SK-N-MC (cell line): ENCODE measurements around the gene WTIP.
"Not testable (repeated sequence)": the region's sequence is repeated elsewhere in the genome, so short reads cannot be mapped to it uniquely, and the experiment has no call there.

Source experiments
- DNase-seq: peaks from one replicate; pipeline ENCODE4 v3.0.0-alpha.2; 2011; ENCODE audit warnings: low read depth, low spot score
- H3K27ac ChIP-seq: fragments of 200-600 bp; sonication (generic); 2 replicates; pipeline ENCODE4 v1.5.1; 2016; ENCODE audit warnings: mixed run types
- H3K36me3 ChIP-seq: fragments of 200-600 bp; sonication (generic); 2 replicates; pipeline ENCODE4 v1.6.1; 2017; ENCODE audit warnings: antibody characterized with exemption, low read length, mixed read lengths; ENCODE audit not compliant: insufficient read depth
- H3K4me3 ChIP-seq: fragments of 200-600 bp; sonication (generic); 2 replicates; pipeline ENCODE4 v1.5.1; 2016
- H3K9ac ChIP-seq: fragments of 200-600 bp; sonication (generic); 2 replicates; pipeline ENCODE4 v1.8.0; 2017; ENCODE audit warnings: mixed run types, mixed read lengths; ENCODE audit not compliant: insufficient read length
- H3K9me3 ChIP-seq: fragments of 200-600 bp; sonication (generic); 2 replicates; pipeline ENCODE4 v1.6.1; 2017; ENCODE audit warnings: low read depth, mild to moderate bottlenecking, antibody characterized with exemption, low read length, moderate library complexity, mixed read lengths
- EZH2 ChIP-seq: fragments of 200-600 bp; sonication (generic); IDR thresholded peaks from one replicate; pipeline ENCODE4 v1.6.1; 2017; ENCODE audit warnings: antibody characterized with exemption
- FOXP2 ChIP-seq: optimal IDR thresholded peaks from 2 replicates; pipeline ENCODE3; 2011; ENCODE audit warnings: mild to moderate bottlenecking, moderate library complexity; ENCODE audit not compliant: insufficient read depth; ENCODE audit errors: extremely low read length, control extremely low read depth
- POLR2AphosphoS5 ChIP-seq: IDR thresholded peaks from 2 replicates; pipeline ENCODE4 v1.6.1; 2012; ENCODE audit warnings: mild to moderate bottlenecking, low read depth, low read length, borderline replicate concordance

The WTIP gene

GRCh38 chr19:34475026-34475974 lies 6.3 kb upstream of the WTIP start:
- no peak for TF ChIP-seq POLR2AphosphoS5
- Histone ChIP-seq H3K27ac (no peak overlapping the region; the same call in 1 of the 2 replicates), H3K36me3 (peaks cover 29% of the 10 kb centered on the region), H3K9ac (no peak overlapping the region), H3K9me3 (no peaks in the 10 kb centered on the region), H3K4me3 (no peak overlapping the region)
- DNase-seq, result no peak

GRCh38 chr19:34475975-34476594 lies 5.5 kb upstream of the WTIP start:
- Histone ChIP-seq H3K36me3 (peaks cover 21% of the 10 kb centered on the region), H3K9me3 (no peaks in the 10 kb centered on the region), H3K27ac (no peak overlapping the region), H3K4me3 (no peak overlapping the region), H3K9ac (no peak overlapping the region)
- TF ChIP-seq FOXP2 (no peak), EZH2 (no peak), POLR2AphosphoS5 (no peak)
- DNase-seq, result no peak

GRCh38 chr19:34478496-34478895 lies 3.1 kb upstream of the WTIP start:
- H3K9ac ChIP-seq, H3K36me3 ChIP-seq, H3K4me3 ChIP-seq, DNase-seq, H3K27ac ChIP-seq, H3K9me3 ChIP-seq: not testable (repeated sequence)

GRCh38 chr19:34479396-34479795 lies 2.2 kb upstream of the WTIP start:
- TF ChIP-seq EZH2, result no peak
- no peak for DNase-seq
- no peaks in the 10 kb centered on the region for H3K36me3 ChIP-seq
- no peak overlapping the region for H3K9ac ChIP-seq
- H3K27ac ChIP-seq, result no peak overlapping the region
- H3K9me3 ChIP-seq, result no peaks in the 10 kb centered on the region
- H3K4me3 ChIP-seq, result no peak overlapping the region

GRCh38 chr19:34480491-34480890 lies 1.1 kb upstream of the WTIP start:
- no peak overlapping the region for H3K27ac ChIP-seq
- H3K9me3 ChIP-seq, result no peaks in the 10 kb centered on the region
- TF ChIP-seq EZH2 (no peak), POLR2AphosphoS5 (no peak)
- H3K9ac ChIP-seq, result no peak overlapping the region
- DNase-seq, result no peak
- H3K4me3 ChIP-seq, result no peak overlapping the region
- H3K36me3 ChIP-seq, result no peaks in the 10 kb centered on the region

GRCh38 chr19:34481861-34482379 lies 362 bp downstream of the WTIP start:
- H3K9ac ChIP-seq, result no peak overlapping the region
- no peak for TF ChIP-seq EZH2
- DNase-seq, result no peak
- peak overlapping the region; percentile 63 for H3K4me3 ChIP-seq
- H3K9me3 ChIP-seq, result no peaks in the 10 kb centered on the region
- H3K36me3 ChIP-seq, result no peaks in the 10 kb centered on the region
- H3K27ac ChIP-seq, result no peak overlapping the region

- DNase-seq, result no peak
- H3K36me3 ChIP-seq, result no peaks in the 10 kb centered on the region
- peak overlapping the region; percentile 63 for H3K4me3 ChIP-seq
- no peak overlapping the region for H3K9ac ChIP-seq
- no peak overlapping the region for H3K27ac ChIP-seq
- no peaks in the 10 kb centered on the region for H3K9me3 ChIP-seq
- no peak for TF ChIP-seq EZH2
- no peak for TF ChIP-seq FOXP2
- no peak for TF ChIP-seq POLR2AphosphoS5
Observed at GRCh38 chr19:34482380-34483250, 1.1 kb downstream of the WTIP start.

- H3K4me3 ChIP-seq, result no peak overlapping the region
- H3K9me3 ChIP-seq, result no peaks in the 10 kb centered on the region
- no peak overlapping the region for H3K9ac ChIP-seq
- H3K27ac ChIP-seq, result no peak overlapping the region
- no peak for TF ChIP-seq POLR2AphosphoS5
- TF ChIP-seq FOXP2, result no peak
- TF ChIP-seq EZH2, result no peak
- no peaks in the 10 kb centered on the region for H3K36me3 ChIP-seq
- no peak for DNase-seq
Observed at GRCh38 chr19:34484328-34484727, 2.8 kb downstream of the WTIP start.
